HG03342 (cell line): Measurements from ENCODE around the gene PARD3B.

Experiments used
- ATAC-seq: cut with Tn5 transposase; IDR thresholded peaks from one replicate; pipeline ENCODE4 v1.9.1; 2021; ENCODE audit warnings: mild to moderate bottlenecking, moderate library complexity; ENCODE audit not compliant: unreplicated experiment

PARD3B gene

GRCh38 chr2:204982303-204982702 lies 437.0 kb downstream of the PARD3B start:
- no peak for ATAC-seq

DNA sequence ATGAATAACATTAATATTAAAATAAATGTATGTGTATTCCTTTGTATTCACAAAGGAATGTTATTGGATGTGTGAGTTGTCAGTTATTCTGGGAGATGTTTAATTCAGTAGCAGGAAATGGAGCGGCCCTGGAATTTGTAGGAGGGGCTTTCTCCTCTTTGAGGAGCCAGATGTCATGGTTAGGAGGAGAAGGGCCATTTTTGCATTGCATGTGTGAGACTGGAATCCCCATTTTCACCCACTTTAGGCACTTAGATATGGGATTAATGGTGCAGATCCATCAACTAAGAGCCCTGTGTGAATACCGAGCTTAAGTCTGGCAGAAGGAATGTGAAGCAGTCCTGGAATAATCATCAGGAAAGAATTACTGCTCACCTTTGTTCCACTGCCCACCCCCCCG lies 439.2 kb downstream of the PARD3B start:
- ATAC-seq, result no peak

DNA sequence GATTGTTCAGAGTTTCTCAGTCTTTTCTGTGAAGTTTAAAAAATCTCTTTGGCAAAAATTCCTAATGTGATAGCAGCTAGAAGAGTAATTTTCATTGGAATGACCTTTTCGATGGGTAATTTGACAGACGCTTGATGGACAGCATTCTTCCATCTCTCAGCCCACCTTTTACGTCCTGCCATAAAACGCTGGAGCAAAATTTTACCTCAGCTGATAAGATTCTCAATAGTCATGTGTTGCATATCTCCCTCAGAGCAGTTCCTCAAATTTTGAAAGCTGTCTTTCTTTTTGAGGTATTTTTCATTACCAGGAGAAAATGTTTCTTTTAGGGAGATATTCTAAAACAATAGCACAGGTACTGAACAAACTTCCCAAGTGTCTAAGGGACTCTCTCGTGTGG lies 441.4 kb downstream of the PARD3B start:
- no peak for ATAC-seq

DNA sequence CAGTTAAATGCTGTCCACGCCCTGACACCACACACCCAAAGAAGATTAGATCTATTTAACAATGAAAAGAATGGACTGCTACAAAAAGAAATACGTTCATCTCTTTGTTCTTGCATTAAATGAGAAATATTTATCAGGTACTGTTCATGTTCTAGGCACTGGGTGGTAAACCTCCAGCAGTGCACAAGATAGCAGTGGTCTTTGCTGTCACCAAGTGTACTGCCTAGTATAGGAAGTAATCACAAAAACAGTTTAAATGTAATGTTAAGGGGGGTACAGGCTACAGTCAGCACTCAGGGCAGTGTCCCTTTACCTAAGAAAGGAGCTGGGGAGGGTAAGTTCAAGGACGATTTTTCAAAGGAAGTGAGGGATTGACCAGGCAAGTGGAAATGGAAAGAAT lies 443.6 kb downstream of the PARD3B start:
- no peak for ATAC-seq

GRCh38 chr2:204989877-204990276 lies 444.6 kb downstream of the PARD3B start:
- ATAC-seq, result no peak

DNA sequence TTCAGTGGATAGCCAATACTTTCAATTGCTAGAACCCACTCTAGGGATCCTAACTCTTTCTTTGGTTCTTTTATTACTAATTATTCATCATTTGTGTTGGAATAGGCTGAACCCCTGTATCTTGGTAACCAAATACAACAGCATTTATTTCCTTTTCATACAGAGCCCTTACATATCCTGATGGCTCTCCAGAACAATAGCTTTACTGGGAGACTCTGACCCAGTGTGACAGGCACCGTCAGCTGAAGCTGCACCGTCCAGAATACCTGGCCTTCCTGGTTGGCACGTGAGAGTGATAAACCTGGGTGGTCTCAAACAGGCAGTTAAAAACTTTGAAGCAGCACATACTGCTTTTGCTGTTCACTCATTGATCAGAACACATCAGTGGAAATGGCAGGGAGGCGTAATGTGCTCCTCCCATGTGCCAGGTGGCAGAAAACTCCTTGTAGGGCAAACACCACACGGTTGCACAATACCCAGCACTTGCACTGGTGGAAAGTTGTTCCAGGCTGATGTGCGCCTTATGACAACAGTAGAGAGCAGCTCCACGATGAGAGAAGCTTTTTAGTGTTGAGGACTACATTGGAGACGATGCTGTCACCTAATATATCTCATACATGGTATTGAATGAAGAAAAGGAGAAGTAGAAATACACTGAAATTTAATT lies 456.2 kb downstream of the PARD3B start:
- no peak for ATAC-seq

GRCh38 chr2:205002390-205002789 lies 457.1 kb downstream of the PARD3B start:
- ATAC-seq, result no peak

- ATAC-seq, result no peak
Observed at GRCh38 chr2:205003288-205003687, 458.0 kb downstream of the PARD3B start.

- ATAC-seq, result no peak
Observed at GRCh38 chr2:205010196-205010595, 464.9 kb downstream of the PARD3B start.

GRCh38 chr2:205011031-205011430 lies 465.8 kb downstream of the PARD3B start:
- no peak for ATAC-seq

- no peak for ATAC-seq
Observed at GRCh38 chr2:205012961-205013360, 467.7 kb downstream of the PARD3B start.

- no peak for ATAC-seq
Observed at GRCh38 chr2:205013586-205013985, 468.3 kb downstream of the PARD3B start.

DNA sequence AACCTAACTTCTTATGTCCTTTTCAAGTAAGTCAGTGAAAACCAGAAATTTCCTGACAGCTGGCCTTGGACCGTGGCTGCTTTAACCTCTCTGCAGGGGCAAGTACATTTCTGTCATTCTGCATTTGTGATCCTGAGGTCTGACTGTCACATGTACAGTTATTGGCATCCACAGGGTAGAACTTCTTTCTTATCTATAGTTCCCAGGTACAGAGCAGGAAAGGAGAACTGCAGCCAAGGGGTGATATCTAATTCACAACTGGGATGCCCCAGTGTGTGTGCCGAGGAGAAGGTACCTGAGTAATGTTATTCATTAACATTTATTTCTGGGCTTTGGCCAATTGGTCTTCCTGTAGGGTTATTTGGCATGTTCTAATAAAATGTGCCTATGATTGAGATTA lies 468.9 kb downstream of the PARD3B start:
- no peak for ATAC-seq

- ATAC-seq, result no peak
Observed at GRCh38 chr2:205017381-205017780, 472.1 kb downstream of the PARD3B start.

GRCh38 chr2:205017912-205018311 lies 472.6 kb downstream of the PARD3B start:
- ATAC-seq, result no peak

- no peak for ATAC-seq
Observed at GRCh38 chr2:205020673-205021072, 475.4 kb downstream of the PARD3B start.

DNA sequence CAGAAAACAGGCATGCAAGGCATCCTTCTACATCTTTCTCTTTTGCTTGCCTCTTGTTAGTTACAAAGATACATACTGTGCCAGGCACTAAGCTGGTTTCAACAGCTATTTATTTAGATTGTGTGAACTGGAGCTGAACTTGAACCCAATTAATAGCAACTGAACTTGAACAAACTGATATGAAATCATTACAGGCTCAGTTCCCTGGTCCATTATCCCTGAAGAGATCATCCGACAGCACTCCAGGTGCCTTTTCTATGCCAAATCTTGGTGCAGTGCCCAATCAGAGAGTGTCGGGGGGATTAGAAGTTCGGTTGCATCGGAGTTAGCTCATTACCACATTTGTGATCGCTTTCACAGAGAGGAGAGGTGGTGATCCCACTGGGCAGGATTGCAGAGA lies 477.6 kb downstream of the PARD3B start:
- no peak for ATAC-seq

DNA sequence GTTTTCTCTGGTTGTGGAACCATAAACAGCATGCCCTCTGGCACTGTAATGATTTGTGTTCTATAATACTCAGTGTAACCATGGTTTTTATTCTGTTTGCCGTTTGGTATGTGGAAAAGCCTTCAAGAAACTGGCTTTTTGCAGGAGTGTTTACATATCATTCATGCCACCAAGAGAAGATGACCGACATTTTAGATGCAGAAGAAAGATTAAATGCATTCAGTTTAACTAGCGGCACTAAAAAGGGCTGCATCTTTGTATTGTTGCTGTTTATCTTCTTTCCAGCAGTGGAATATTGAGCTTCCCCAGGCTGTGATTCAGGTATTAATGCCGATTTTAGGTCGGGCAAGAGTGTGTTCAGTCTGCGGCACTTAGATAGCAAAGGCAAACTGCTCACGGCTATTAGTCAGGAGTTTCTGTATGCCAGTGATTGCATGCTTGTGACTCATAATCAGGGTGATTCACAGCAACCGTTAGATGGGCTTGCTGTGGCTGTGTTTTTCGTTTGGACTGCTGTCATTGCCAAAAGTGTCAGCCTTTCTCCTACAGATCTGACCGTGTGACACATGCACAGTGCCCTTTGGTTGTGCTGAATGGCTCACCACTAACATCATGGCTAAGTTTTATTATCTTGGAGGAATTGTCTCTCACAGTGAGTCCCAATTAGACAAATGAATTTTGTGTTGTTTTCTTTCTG lies 479.7 kb downstream of the PARD3B start:
- no peak for ATAC-seq

- ATAC-seq, result no peak
Observed at GRCh38 chr2:205025580-205026240, 480.4 kb downstream of the PARD3B start.

DNA sequence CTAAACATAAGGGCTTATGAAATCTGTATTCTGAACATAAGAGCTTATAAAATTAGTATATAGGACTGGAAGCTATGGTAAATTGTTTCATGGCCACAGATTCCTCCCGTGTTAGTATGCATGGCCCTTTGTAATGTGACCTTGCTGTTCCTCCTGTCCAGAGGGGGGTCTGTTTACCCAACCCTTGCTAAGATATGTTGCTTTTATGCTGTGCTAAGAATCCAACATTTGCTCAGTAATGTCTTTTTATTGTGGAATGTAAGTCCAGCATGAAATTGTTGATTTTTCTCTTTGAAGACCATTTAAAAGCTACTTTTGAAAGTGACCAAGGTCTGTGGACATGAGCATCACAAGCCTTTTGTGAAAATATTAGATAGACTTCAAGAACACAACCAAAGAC lies 485.4 kb downstream of the PARD3B start:
- no peak for ATAC-seq

GRCh38 chr2:205032093-205032551 lies 486.8 kb downstream of the PARD3B start:
- ATAC-seq, result no peak

GRCh38 chr2:205033431-205033830 lies 488.2 kb downstream of the PARD3B start:
- no peak for ATAC-seq
